Heart right ventricle (tissue), 16 donors: ENCODE data around the gene MRPL1. TPM values are rescaled to one million over a fixed set of nuclear protein-coding genes. Genes with fewer than 3 reads are reported as not detected.

Experiments used
- ATAC-seq, 8 donors: fragments of 200-7000 bp; cut with Tn5 transposase; one replicate each; pipeline ENCODE4 v1.9.1; 2020; ENCODE audit warnings: mild to moderate bottlenecking in 8 of 8, moderate library complexity in 8 of 8, moderate number of reproducible peaks in 1 of 8
- DNase-seq, 2 donors: peaks; one replicate each; pipeline ENCODE4 v3.0.0-alpha.2; 2020
- H3K27ac ChIP-seq, 10 donors: fragments of 200-600 bp; sonication (generic) in 2 of 10; one replicate each; pipeline versions ENCODE4 v1.5.0 to v1.8.0; 2020 to 2022; ENCODE audit warnings: mild to moderate bottlenecking in 3 of 10
- H3K27me3 ChIP-seq, 7 donors: fragments of 200-600 bp; one replicate each; pipeline ENCODE4 v1.8.0; 2021 to 2022; ENCODE audit warnings: mild to moderate bottlenecking in 2 of 7
- H3K36me3 ChIP-seq, 9 donors: fragments of 200-600 bp; sonication (generic) in 1 of 9; one replicate each; pipeline versions ENCODE4 v1.5.0 to v1.8.0; 2020 to 2022; ENCODE audit warnings: mild to moderate bottlenecking in 2 of 9
- H3K4me1 ChIP-seq, 9 donors: fragments of 200-600 bp; sonication (generic) in 1 of 9; one replicate each; pipeline versions ENCODE4 v1.5.0 to v1.8.0; 2020 to 2022; ENCODE audit warnings: mild to moderate bottlenecking in 4 of 9
- H3K4me3 ChIP-seq, 10 donors: fragments of 200-600 bp; sonication (generic) in 2 of 10; one replicate each; pipeline versions ENCODE4 v1.5.0 to v1.8.0; 2020 to 2022; ENCODE audit warnings: mild to moderate bottlenecking in 7 of 10, moderate library complexity in 2 of 10
- H3K9me3 ChIP-seq, 11 donors: fragments of 200-600 bp in 10 of 11; sonication (generic) in 2 of 11; one replicate each; pipeline versions ENCODE4 v1.5.0 to v1.8.0; 2013 to 2022; ENCODE audit warnings: mild to moderate bottlenecking in 2 of 11, control low read depth in 1 of 11, moderate library complexity in 1 of 11
- WGBS, 2 donors: extraction: QIAGEN DNeasy Blood & Tissue Kit; methylation state at CpG; one replicate each; pipeline ENCODE4 v1.1.7; 2013; ENCODE audit warnings: inconsistent platforms in 1 of 2; 5-methylcytosine and 5-hydroxymethylcytosine counted together
- intact Hi-C, 10 donors: fragments of 100-400 bp; cut with DNase I; formaldehyde crosslinking; loops; one replicate each; pipeline versions ENCODE4 v1.11.1 to v1.14.2; 2022
- polyA plus RNA-seq, 2 donors: library from polyadenylated mRNA; stranded (reverse); fragments of 200-250 nt; gene quantifications; one replicate each; pipeline ENCODE4 v1.2.3, GENCODE V29; 2013
- total RNA-seq, 10 donors: library from RNA; stranded (reverse); fragmentation: NEBNext Ultra II Directional in 3 of 10; extraction: Animal tissue kit (Norgen Biotek cat#: 25700) in 3 of 10; gene quantifications; one replicate each; pipeline versions ENCODE4 v1.2.1 to v1.2.4, GENCODE V29; 2021 to 2023
- TF ChIP-seq, protein P1 (sequence below), 9 donors: fragments of 200-600 bp; sonication (generic) in 2 of 9; IDR thresholded peaks; one replicate each; pipeline versions ENCODE4 v1.5.0 to v1.8.0; 2021 to 2022; ENCODE audit warnings: antibody characterized with exemption in 9 of 9, mild to moderate bottlenecking in 5 of 9, moderate library complexity in 1 of 9
- donor health status: Arrhythmogenic right ventricular cardiomyopathy.
- donor health status: ischemic (EF 13 %, LVEDD 7.1; RV severe dilation, severe dysfunction).
- donor health status: healthy with polysubstance abuse.
- donor health status: DM: no; HTN: yes; CAD: no.
- donor health status: DM: no; HTN: no; CAD: no.
- donor health status: ischemic (EF 25% LVEDD 6.9; RV normal size, moderate dysfunction).
- donor health status: ischemic (EF 25% LVEDD 5.7; RV mildly dilated, moderate dysfunction).
- donor health status: healthy.
- donor health status: DM: yes; HTN: yes; CAD: no.
- donor health status: Ischemic cardiomyopathy.
- donor health status: ischemic (EF 35%, LVEDD 5.7; RV mildly dilated, moderate dysfunction).
- donor health status: nonischemic (EF 11% LVEDD 7.7; RV severe dilation, severe dysfunction).
- donor health status: DM: yes; HTN: yes; CAD: no.
- donor health status: PGD.
- donor health status: ischemic (EF 29% LVEDD 5.4; RV normal size, mild dysfunction).
- donor health status: nonischemic (EF 23%, LVEDD 6.1; RV moderate dilation, normal function).

MRPL1 gene
- total and polyA plus RNA-seq, 12 donors, result 29.1 to 57.6 (median 45.8) TPM

DNA sequence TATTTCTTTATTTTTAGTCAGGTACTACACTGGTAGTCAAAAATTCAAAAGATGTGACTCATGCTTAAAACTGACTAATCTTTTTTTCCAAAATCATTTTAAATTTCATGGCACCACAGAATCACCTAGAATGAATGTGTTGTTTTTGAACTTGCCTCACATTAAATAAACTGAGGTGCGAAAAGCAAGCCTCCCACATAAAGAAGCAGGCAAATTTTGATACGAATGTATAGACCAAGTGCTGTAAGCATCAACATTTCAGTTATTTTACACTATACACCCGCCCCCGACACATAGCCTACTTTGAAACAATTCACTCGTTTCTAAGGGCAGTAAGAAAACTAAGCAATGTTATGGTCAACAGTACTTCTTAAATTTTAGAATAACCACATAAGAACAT lies 94.3 kb downstream of the MRPL1 start:
- Histone ChIP-seq H3K4me3 (no peak overlapping the region), H3K27ac (no peak overlapping the region), H3K36me3 (peaks cover 0 to 35% (median 9%) of the 10 kb centered on the region in 9 donors), H3K4me1 (peaks cover 0 to 5% (median 0%) of the 10 kb centered on the region in 9 donors), H3K27me3 (no peaks in the 10 kb centered on the region), H3K9me3 (no peaks in the 10 kb centered on the region)
- DNase-seq (no peak), ATAC-seq (no peak)
- 92 to 93% methylated on average over 5 of the region's 5 CpGs for WGBS, 2 donors
- intact Hi-C loops, result loop anchor here in 8 of 10 donors (5.0 to 10.0 kb wide), 6 partner anchors 560 to 918 kb away; no protein-coding TSS in a partner anchor
- TF ChIP-seq, protein P1, sequence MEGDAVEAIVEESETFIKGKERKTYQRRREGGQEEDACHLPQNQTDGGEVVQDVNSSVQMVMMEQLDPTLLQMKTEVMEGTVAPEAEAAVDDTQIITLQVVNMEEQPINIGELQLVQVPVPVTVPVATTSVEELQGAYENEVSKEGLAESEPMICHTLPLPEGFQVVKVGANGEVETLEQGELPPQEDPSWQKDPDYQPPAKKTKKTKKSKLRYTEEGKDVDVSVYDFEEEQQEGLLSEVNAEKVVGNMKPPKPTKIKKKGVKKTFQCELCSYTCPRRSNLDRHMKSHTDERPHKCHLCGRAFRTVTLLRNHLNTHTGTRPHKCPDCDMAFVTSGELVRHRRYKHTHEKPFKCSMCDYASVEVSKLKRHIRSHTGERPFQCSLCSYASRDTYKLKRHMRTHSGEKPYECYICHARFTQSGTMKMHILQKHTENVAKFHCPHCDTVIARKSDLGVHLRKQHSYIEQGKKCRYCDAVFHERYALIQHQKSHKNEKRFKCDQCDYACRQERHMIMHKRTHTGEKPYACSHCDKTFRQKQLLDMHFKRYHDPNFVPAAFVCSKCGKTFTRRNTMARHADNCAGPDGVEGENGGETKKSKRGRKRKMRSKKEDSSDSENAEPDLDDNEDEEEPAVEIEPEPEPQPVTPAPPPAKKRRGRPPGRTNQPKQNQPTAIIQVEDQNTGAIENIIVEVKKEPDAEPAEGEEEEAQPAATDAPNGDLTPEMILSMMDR (IDR thresholded peaks at IDR 0.05), result no peak

DNA sequence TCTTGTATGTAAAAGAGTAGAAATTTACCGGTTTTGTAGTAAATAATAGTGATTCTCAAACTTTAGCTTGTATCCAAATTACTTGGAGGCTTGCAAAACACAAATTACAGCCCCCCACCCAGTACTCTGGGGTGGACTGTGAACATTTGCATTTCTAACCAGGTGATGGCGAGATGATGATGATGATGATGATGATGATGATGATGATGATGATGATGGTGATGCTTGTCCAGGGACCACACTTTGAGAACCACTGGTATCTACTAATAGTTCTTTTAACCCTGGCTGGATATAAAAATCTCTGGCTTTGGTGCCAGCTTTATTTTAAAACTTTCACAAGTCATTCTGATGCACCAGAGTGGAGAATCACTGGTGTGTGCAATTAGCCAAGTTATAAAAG lies 96.3 kb downstream of the MRPL1 start:
- 87 to 89% methylated on average over 2 of the region's 2 CpGs for WGBS, 2 donors
- Histone ChIP-seq H3K36me3 (peaks cover 0 to 16% (median 0%) of the 10 kb centered on the region in 9 donors), H3K4me3 (no peak overlapping the region), H3K27ac (no peak overlapping the region), H3K9me3 (no peaks in the 10 kb centered on the region), H3K27me3 (no peaks in the 10 kb centered on the region), H3K4me1 (peaks cover 0 to 5% (median 0%) of the 10 kb centered on the region in 9 donors)
- no peak for DNase-seq
- intact Hi-C loops, result loop anchor here in 8 of 10 donors (1.0 to 10.0 kb wide), 8 partner anchors 558 to 916 kb away; no protein-coding TSS in a partner anchor
- TF ChIP-seq, protein P1 (IDR thresholded peaks at IDR 0.05), result no peak
- no peak for ATAC-seq

DNA sequence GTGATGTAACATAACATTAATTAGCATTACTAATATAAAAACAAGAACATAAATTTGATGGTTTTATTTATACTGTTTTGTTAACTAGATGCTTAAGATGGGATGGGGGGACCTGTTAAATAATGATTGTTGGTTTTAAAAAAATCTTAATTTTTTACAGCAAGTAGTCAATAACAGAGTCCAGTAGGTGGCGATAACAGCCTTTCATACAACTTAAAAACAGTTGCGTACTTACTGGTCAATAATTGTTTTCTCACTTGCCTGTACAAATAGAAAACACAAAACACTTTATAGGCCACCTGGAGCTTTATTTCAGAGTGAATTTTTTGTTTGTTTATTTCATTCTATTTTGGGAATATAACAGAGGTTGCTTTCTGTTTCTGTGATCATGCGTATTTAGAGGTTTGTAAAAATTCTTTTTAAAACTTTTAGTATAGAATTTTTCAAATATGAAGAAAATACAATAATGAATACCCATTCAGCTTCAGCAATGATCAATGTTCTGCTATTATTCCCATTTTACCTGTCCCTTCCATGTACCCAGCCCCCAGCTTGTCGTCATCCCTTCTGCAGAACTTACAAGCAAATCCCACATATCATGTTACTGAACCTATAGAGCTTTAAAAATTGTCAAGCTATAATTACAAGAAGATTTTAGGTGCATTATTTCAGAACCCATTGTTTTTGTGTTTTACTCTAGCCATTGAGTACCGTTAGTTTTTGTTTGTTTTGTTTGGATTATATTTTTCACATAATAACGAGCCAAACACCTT lies 97.1 kb downstream of the MRPL1 start:
- intact Hi-C loops, result loop anchor here (1.0 to 10.0 kb wide), 9 partner anchors 555 to 915 kb away; no protein-coding TSS in a partner anchor
- TF ChIP-seq, protein P1 (IDR thresholded peaks at IDR 0.05), result peak; percentile 37 to 76 (median 68)
- 57 to 65% methylated on average over 6 of the region's 6 CpGs for WGBS, 2 donors
- Histone ChIP-seq H3K27ac (no peak overlapping the region), H3K4me1 (peaks cover 0 to 5% (median 0%) of the 10 kb centered on the region in 9 donors), H3K4me3 (peak overlapping the region in 5 of 10 donors; percentile 6 to 28 (median 21)), H3K27me3 (no peaks in the 10 kb centered on the region), H3K36me3 (peaks cover 0 to 7% (median 0%) of the 10 kb centered on the region in 9 donors), H3K9me3 (no peaks in the 10 kb centered on the region)
- peak in 1 of 2 donors; percentile 21 for DNase-seq
- ATAC-seq, result no peak

DNA sequence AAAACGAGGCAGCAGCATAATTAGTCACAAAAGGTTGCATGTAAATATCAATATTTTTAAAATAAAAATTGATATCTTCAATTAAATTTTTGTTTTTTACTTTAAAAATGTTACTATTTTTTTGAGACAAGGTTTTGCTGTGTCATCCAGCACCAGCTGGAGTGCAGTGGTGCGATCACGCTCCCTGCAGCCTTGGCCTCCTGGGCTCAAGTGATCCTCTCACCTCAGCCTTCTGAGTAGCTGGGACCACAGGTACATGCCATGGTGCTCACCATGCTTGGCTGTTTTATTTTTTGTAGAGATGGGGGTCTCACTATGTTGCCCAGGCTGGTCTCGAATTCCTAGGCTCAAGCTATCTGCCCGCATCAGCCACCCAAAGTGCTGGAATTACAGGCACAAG lies 97.7 kb downstream of the MRPL1 start:
- DNase-seq, result no peak
- WGBS, 2 donors, result 89 to 91% methylated on average over 5 of the region's 5 CpGs
- H3K4me3 ChIP-seq, result no peak overlapping the region
- intact Hi-C loops, result loop anchor here in 6 of 10 donors (5.0 to 10.0 kb wide), 3 partner anchors 554 to 904 kb away; no protein-coding TSS in a partner anchor
- H3K9me3 ChIP-seq, result no peaks in the 10 kb centered on the region
- ATAC-seq, result no peak
- no peaks in the 10 kb centered on the region for H3K27me3 ChIP-seq
- TF ChIP-seq, protein P1 (IDR thresholded peaks at IDR 0.05), result no peak
- H3K36me3 ChIP-seq, result peaks cover 0 to under 1% (median 0%) of the 10 kb centered on the region in 9 donors
- H3K4me1 ChIP-seq, result peaks cover 0 to 5% (median 0%) of the 10 kb centered on the region in 9 donors
- no peak overlapping the region for H3K27ac ChIP-seq
